ENCODE measurements around the gene MRPS27.

Gene MRPS27

GRCh38 chr5:72242796-72243475, 77.1 kb downstream of the MRPS27 start:
- no peak for DNase-seq
- in situ Hi-C loops (cut with MboI; ENCODE audit: low pct_unique_long_range_greater_than_20kb, low sequenced_read_pairs): no loop called here

DNA sequence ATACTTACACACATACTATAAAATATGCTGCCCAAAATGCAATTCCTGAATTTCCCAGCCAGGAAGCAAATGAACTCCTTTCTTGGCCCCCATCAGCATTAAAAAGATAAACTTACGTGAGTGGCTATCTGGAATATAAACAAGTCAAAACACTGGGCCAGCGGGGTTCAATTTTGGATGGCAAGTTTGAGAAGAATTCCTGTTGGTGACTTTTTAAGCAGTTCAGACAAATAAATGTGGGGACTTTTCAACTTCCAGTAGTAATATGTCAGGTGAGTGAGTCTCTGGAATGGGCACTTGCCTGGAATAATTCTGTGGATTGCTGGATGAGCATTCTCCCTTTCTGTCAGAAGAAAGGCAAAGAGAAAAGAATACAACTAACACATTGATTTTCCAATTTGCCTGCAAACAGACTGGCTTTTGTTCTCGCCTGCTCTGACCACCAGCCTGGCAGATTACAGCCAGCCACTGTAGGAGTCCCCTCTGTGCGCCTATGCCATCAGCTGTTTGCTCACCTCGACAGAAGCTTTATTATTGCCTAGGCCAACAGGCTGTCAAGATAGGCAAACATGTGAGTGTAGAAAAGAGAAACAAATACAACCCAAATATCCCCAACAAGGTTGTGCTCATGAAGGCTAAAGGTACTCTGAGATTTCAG, 78.6 kb downstream of the MRPS27 start:
- in situ Hi-C loops (cut with MboI; ENCODE audit: low pct_unique_long_range_greater_than_20kb, low sequenced_read_pairs): no loop called here
- no peak for DNase-seq

DNA sequence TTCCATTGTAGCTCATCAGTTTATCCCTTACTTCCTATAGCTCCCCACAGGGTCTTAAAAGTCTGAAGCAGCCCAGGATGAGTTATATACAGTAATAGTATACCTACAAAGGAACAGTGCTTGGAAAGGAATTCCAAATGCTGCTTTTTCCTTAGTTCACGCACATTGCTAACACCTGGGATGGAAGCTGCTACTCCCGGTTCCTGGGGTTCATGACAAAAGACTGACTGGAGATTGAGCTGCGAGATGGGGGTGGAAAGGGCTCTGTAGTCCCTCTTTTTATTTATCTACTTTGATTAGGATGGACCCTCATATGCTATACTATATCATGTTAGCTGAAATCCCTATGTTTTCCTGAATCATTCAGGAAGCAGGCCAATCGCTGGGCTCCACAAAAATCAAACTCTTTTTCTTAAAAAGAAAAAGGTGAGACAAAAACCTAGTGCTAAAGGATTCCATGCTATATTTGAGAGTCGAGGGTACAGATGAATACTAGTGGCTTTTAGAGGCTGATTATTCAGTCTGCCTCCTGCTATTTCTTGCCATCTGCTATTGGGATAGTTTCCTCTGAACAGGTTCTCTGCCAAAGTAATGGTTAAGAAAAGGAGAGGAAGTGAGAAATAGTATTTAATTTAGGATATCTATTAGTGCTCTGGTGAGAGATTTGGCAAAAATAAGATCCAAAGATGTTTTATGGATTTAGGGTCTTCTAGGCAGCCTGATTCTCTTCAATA, 81.2 kb downstream of the MRPS27 start:
- in situ Hi-C loops (cut with MboI; ENCODE audit: low pct_unique_long_range_greater_than_20kb, low sequenced_read_pairs): no loop called here
- no peak for DNase-seq

GRCh38 chr5:72237879-72238278, 82.2 kb downstream of the MRPS27 start:
- no peak for DNase-seq
- in situ Hi-C loops (cut with MboI; ENCODE audit: low pct_unique_long_range_greater_than_20kb, low sequenced_read_pairs): no loop called here

GRCh38 chr5:72237415-72237814, 82.6 kb downstream of the MRPS27 start:
- in situ Hi-C loops (cut with MboI; ENCODE audit: low pct_unique_long_range_greater_than_20kb, low sequenced_read_pairs): no loop called here
- DNase-seq: no peak

DNA sequence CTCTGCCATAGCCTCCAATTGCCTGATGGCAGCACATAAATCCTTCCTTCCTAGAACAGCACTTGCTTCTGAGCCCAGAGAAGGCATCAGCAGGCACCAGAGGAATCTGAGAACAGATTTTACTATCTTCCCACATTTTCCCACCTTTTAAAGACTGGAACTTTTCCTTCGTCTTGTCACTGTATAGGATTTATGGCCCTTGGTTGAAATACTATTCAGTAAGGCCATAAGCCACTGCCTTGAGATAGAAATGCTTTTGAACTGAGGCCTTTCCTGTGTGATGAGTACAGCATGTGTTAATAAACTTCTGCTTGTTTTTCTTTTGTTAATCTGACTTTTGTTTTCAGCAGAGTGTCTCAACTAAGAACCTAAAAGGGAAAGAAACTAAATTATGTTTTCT, 84.3 kb downstream of the MRPS27 start:
- no peak for DNase-seq
- in situ Hi-C loops (cut with MboI; ENCODE audit: low pct_unique_long_range_greater_than_20kb, low sequenced_read_pairs): no loop called here

GRCh38 chr5:72234868-72235267, 85.2 kb downstream of the MRPS27 start:
- DNase-seq: no peak
- in situ Hi-C loops (cut with MboI; ENCODE audit: low pct_unique_long_range_greater_than_20kb, low sequenced_read_pairs): no loop called here

DNA sequence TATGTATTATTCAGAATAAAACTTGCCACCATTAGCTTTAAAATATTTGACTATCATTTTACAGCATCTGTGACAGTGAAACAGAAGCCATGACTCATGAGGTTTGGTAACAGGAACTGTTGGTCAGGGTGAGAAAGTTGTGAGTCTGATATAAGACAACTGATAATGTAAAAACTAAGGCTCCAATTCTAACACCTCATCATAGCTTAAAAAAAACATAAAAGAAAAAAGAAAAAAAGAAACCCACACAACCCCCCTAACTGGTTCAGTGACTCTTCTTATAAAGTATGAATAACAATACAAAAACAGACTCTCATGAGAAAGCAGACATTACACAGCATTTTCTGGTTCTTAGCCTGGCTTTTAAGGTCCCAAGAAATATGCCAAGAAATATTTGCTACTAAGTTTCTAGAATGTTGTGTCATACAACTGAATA, 85.8 kb downstream of the MRPS27 start:
- in situ Hi-C loops (cut with MboI; ENCODE audit: low pct_unique_long_range_greater_than_20kb, low sequenced_read_pairs): no loop called here
- peak; percentile 32 for DNase-seq

- in situ Hi-C loops (cut with MboI; ENCODE audit: low pct_unique_long_range_greater_than_20kb, low sequenced_read_pairs): no loop called here
- no peak for DNase-seq
These were observed 86.2 kb downstream of the MRPS27 start for GRCh38 chr5:72233835-72234234.

DNA sequence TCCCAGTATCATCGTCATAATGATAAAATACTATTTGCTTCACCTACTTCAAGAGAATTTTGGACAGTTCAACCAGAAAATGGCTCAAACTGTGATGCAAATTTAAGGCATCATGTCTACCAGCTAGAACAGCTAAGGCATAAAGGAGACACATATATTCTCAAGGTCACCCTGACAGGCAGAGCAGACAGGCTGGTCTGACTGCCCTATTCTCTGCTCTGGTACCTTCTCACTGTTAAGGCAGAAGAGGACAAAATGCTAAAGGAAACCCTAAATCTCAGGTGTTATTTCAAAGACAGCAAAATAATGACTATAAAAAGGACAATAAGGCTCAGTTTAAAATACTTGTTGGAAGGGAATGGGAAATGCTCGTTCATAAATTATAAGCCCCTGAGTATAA, 87.2 kb downstream of the MRPS27 start:
- in situ Hi-C loops (cut with MboI; ENCODE audit: low pct_unique_long_range_greater_than_20kb, low sequenced_read_pairs): no loop called here
- no peak for DNase-seq

GRCh38 chr5:72231991-72232703, 87.9 kb downstream of the MRPS27 start:
- peak; percentile 42 for DNase-seq
- in situ Hi-C loops (cut with MboI; ENCODE audit: low pct_unique_long_range_greater_than_20kb, low sequenced_read_pairs): no loop called here

DNA sequence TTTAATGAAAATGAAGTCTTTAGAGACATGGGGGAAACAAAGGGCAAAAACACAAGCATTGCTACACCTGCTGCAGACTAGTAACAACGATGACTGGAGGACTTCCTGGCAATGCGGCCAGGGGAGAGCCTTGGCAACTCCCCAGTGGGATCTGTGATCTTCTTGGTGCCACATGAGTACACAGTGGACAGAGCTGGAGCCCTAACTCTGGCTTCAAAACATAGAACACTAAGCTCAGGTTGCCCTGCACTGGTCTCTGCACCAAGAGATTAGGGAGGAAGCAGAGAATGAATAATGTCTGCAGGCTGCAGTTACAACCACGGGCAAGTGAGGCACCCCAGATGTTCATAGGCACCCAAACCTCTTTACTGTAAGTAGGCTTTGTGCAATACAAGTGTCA, 91.1 kb downstream of the MRPS27 start:
- in situ Hi-C loops (cut with MboI; ENCODE audit: low pct_unique_long_range_greater_than_20kb, low sequenced_read_pairs): no loop called here
- no peak for DNase-seq

- in situ Hi-C loops (cut with MboI; ENCODE audit: low pct_unique_long_range_greater_than_20kb, low sequenced_read_pairs): no loop called here
- no peak for DNase-seq
These were observed 93.1 kb downstream of the MRPS27 start for GRCh38 chr5:72226950-72227349.

GRCh38 chr5:72225741-72226140, 94.3 kb downstream of the MRPS27 start:
- in situ Hi-C loops (cut with MboI; ENCODE audit: low pct_unique_long_range_greater_than_20kb, low sequenced_read_pairs): no loop called here
- no peak for DNase-seq

- DNase-seq: no peak
- in situ Hi-C loops (cut with MboI; ENCODE audit: low pct_unique_long_range_greater_than_20kb, low sequenced_read_pairs): no loop called here
These were observed 95.0 kb downstream of the MRPS27 start for GRCh38 chr5:72224946-72225463.

GRCh38 chr5:72223371-72223770, 96.7 kb downstream of the MRPS27 start:
- in situ Hi-C loops (cut with MboI; ENCODE audit: low pct_unique_long_range_greater_than_20kb, low sequenced_read_pairs): no loop called here
- DNase-seq: no peak

GRCh38 chr5:72222521-72222920, 97.5 kb downstream of the MRPS27 start:
- no peak for DNase-seq
- in situ Hi-C loops (cut with MboI; ENCODE audit: low pct_unique_long_range_greater_than_20kb, low sequenced_read_pairs): no loop called here

DNA sequence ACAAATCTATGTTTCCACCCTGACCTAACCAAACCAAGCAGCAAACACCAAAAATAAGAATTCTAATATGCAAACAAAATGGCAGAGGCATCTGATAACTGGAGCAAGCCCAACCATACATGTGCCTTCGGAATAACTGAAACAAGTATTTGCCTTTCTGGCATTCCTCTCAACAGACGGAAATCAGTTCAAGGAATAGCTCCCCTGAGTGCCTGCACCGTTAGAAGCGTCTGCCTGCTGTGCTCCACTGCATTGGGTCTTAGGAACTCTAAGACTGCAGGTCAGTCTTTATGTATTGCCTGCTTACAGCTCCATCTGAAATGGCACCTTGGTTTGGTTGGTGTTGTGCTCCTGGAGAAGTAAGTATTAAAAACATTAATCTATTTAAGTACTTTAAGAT, 98.5 kb downstream of the MRPS27 start:
- in situ Hi-C loops (cut with MboI; ENCODE audit: low pct_unique_long_range_greater_than_20kb, low sequenced_read_pairs): no loop called here

DNA sequence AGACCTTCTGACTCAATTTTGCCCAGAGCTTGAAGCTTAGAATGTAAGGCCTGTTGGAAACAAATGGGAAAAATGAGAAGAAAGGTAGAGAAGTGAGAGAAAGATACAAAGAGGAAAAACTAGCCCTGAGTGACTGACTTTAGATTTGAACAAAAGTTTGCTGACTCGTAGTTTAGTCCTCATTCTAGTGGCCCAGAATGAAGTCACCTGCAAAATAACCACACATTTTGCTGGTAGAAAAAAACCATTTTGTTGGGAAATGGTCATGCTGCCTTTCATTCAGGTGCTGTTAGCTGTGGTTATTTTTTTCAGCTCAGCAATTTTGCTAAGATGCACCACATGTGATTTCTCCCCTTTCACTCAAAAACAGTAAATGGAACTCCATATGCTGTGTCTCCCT, 98.9 kb downstream of the MRPS27 start:
- in situ Hi-C loops (cut with MboI; ENCODE audit: low pct_unique_long_range_greater_than_20kb, low sequenced_read_pairs): no loop called here
- DNase-seq: no peak

More for the DNA sequence above, 98.5 kb downstream of the MRPS27 start:
- no peak for DNase-seq

DNA sequence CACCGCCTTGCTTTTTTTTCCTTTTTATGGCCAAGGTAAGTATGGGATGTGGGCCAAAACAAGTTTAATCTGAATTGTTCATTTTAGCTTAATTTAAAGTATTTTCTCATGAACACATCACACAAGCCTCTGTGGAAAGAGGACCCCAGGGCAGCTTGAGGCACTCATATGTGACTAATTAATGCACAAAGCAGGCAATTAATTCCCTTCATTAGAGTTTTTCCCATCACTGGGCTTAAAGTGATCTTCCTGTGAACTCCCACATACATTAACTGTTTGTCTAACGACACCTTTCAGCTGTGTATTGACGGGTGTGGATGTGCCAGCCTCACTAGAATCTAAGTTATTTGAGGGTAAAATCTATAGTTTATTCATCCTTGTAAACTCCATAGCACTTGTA, 103.3 kb downstream of the MRPS27 start:
- in situ Hi-C loops (cut with MboI; ENCODE audit: low pct_unique_long_range_greater_than_20kb, low sequenced_read_pairs): no loop called here

More for the DNA sequence above, 103.3 kb downstream of the MRPS27 start:
- no peak for DNase-seq

Data from KBM-7 (cell line).